ENCODE measurements around the gene GSTA1.
"Not testable (repeated sequence)": the region's sequence is repeated elsewhere in the genome, so short reads cannot be mapped to it uniquely, and the experiment has no call there.

GSTA1 gene

DNA sequence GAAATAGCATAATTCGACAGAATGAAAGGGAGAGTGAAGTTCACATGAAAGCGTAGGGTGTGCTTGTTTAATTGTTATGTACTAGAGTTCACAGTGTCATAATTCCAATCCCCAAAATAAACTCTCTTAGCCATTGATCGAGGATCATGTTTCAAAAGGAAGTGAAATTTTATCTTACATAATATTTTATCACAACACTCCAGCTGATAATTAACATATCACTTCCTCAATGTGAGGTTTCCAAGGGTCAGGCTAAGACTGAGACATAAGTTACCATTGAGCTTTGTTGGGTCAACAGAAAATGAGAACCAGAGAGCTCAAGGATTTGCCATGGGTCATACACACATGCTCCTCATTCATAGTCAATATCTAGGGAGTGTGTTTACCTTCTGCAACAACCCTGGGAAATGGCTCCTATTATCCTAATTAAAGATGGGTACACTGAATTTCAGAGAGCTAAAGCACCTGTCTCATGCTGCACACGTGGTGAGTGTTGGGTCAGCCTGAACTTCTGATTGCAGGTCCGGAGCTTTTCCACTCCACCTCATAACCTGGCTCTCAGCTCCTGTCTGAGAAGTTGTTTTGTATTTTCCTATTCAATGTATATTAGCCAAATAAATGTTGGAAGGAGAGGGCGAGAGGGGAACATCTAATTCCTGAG, 43.4 kb downstream of the GSTA1 start:
- no peaks in the 10 kb centered on the region for H3K36me3 ChIP-seq (ENCODE audit: insufficient read depth, low read length)
- no peak for DNase-seq (ENCODE audit: low read depth, low spot score)

DNA sequence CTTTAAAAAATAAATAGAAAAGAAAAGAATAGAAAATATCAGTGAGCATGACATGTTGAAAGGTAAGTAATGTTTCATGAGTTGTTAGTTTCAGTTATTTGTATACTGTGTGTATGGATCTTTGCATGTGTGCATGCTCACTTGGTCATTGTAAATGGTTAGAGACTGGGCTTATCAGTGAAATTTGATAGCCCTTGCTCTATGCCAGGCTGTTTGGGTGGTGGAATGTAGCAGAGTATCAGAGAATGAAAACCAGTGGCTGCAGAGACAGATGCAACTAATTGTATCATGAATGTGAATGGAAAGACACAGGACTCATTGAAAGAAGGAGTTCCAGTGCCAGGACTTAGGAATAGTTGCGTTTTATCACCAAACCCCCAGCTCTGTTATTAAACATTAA, 44.5 kb downstream of the GSTA1 start:
- H3K4me3 ChIP-seq, result no peak overlapping the region
- TF ChIP-seq POLR2AphosphoS5 (IDR thresholded peaks at IDR 0.05; ENCODE audit: borderline replicate concordance, low read depth, low read length) (no peak), FOXP2 (optimal IDR thresholded peaks at IDR 0.05; ENCODE audit: control extremely low read depth, extremely low read length, insufficient read depth) (no peak), EZH2 (IDR thresholded peaks at IDR 0.05) (no peak)
- no peak overlapping the region for H3K9ac ChIP-seq (ENCODE audit: insufficient read length)
- DNase-seq (ENCODE audit: low read depth, low spot score), result no peak
- H3K9me3 ChIP-seq (ENCODE audit: low read depth, low read length), result no peaks in the 10 kb centered on the region
- no peak overlapping the region for H3K27ac ChIP-seq
- H3K36me3 ChIP-seq (ENCODE audit: insufficient read depth, low read length), result no peaks in the 10 kb centered on the region

More for the DNA sequence above, 43.4 kb downstream of the GSTA1 start:
- H3K27ac ChIP-seq, result no peak overlapping the region
- no peak overlapping the region for H3K4me3 ChIP-seq
- no peak for TF ChIP-seq EZH2 (IDR thresholded peaks at IDR 0.05)
- TF ChIP-seq POLR2AphosphoS5 (IDR thresholded peaks at IDR 0.05; ENCODE audit: borderline replicate concordance, low read depth, low read length), result no peak
- TF ChIP-seq FOXP2 (optimal IDR thresholded peaks at IDR 0.05; ENCODE audit: control extremely low read depth, extremely low read length, insufficient read depth), result no peak
- no peak overlapping the region for H3K9ac ChIP-seq (ENCODE audit: insufficient read length)
- H3K9me3 ChIP-seq (ENCODE audit: low read depth, low read length), result no peaks in the 10 kb centered on the region

- not testable (repeated sequence) for H3K27ac ChIP-seq; H3K9me3 ChIP-seq (ENCODE audit: low read depth, low read length); H3K9ac ChIP-seq (ENCODE audit: insufficient read length); H3K4me3 ChIP-seq; H3K36me3 ChIP-seq (ENCODE audit: insufficient read depth, low read length); DNase-seq (ENCODE audit: low read depth, low spot score)
These were observed 45.8 kb downstream of the GSTA1 start for GRCh38 chr6:52757651-52758338.

DNA sequence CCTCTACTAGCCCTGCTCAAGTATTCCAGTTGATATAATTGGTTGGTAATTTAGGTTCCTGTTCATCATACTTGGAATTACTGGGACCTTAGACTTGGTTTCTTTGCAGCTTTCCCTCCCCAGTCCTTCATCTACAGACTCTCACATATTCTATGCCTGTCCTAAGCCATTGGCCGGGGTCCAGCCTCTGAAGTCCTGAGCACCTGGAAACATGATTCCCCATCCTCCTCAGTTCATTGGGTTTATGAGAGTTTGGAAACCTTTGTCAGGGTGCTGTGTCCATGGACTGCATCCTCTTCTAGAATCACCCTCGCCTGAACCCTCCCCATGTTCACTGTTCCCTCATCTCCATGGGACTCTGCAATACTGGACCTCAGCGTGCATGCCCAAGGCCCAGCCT, 49.2 kb downstream of the GSTA1 start:
- no peaks in the 10 kb centered on the region for H3K36me3 ChIP-seq (ENCODE audit: insufficient read depth, low read length)
- no peak overlapping the region for H3K9ac ChIP-seq (ENCODE audit: insufficient read length)
- no peaks in the 10 kb centered on the region for H3K9me3 ChIP-seq (ENCODE audit: low read depth, low read length)
- no peak for DNase-seq (ENCODE audit: low read depth, low spot score)
- TF ChIP-seq POLR2AphosphoS5 (IDR thresholded peaks at IDR 0.05; ENCODE audit: borderline replicate concordance, low read depth, low read length) (no peak), FOXP2 (optimal IDR thresholded peaks at IDR 0.05; ENCODE audit: control extremely low read depth, extremely low read length, insufficient read depth) (no peak), EZH2 (IDR thresholded peaks at IDR 0.05) (no peak)
- H3K27ac ChIP-seq, result no peak overlapping the region
- H3K4me3 ChIP-seq, result no peak overlapping the region

DNA sequence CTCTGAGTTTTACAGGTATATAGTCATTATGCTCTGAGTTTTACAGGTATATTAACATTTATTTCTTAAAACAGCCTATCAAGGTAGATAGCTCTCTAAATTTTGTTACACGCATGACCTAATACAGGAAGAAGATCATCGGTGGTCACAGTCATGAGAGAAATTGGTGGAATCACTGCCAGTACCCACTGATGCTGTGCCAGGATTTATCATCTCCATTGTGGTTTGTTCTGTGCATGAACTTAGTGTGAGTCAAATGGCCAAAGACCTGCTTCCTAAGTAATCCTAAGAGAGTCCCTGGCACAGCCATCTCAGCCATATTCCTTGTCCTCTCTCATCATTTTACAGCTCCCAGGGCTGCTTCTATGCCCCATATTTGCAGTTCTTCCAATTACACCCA, 50.5 kb downstream of the GSTA1 start:
- H3K27ac ChIP-seq; H3K36me3 ChIP-seq (ENCODE audit: insufficient read depth, low read length); H3K9me3 ChIP-seq (ENCODE audit: low read depth, low read length); H3K9ac ChIP-seq (ENCODE audit: insufficient read length); DNase-seq (ENCODE audit: low read depth, low spot score); H3K4me3 ChIP-seq: not testable (repeated sequence)

DNA sequence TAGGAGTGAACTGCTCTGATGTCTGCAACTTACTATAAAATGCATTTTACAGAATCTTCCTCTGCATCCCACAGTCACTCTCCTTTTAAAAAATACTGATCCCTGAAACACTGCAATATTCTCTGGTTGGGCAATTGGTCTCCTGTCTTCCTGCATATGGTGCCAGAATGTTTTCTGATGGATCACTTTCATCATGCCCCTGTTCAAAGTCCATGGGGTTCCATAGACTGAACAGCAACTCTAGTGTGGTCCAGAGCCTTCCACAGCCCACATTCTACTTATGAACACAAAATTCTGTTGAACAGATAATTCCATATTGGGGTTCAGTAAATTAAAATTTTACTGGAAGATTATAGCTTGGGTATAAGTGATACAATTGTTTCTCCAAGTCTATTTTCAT, 51.3 kb downstream of the GSTA1 start:
- TF ChIP-seq POLR2AphosphoS5 (IDR thresholded peaks at IDR 0.05; ENCODE audit: borderline replicate concordance, low read depth, low read length), result no peak
- no peak for TF ChIP-seq FOXP2 (optimal IDR thresholded peaks at IDR 0.05; ENCODE audit: control extremely low read depth, extremely low read length, insufficient read depth)
- no peak for TF ChIP-seq EZH2 (IDR thresholded peaks at IDR 0.05)
- no peak for DNase-seq (ENCODE audit: low read depth, low spot score)
- Histone ChIP-seq H3K36me3 (ENCODE audit: insufficient read depth, low read length) (no peaks in the 10 kb centered on the region), H3K9ac (ENCODE audit: insufficient read length) (no peak overlapping the region), H3K4me3 (no peak overlapping the region), H3K9me3 (ENCODE audit: low read depth, low read length) (no peaks in the 10 kb centered on the region), H3K27ac (no peak overlapping the region)

- H3K9ac ChIP-seq (ENCODE audit: insufficient read length), result no peak overlapping the region
- TF ChIP-seq EZH2 (IDR thresholded peaks at IDR 0.05) (no peak), FOXP2 (optimal IDR thresholded peaks at IDR 0.05; ENCODE audit: control extremely low read depth, extremely low read length, insufficient read depth) (no peak), POLR2AphosphoS5 (IDR thresholded peaks at IDR 0.05; ENCODE audit: borderline replicate concordance, low read depth, low read length) (no peak)
- H3K27ac ChIP-seq, result no peak overlapping the region
- DNase-seq (ENCODE audit: low read depth, low spot score), result no peak
- no peaks in the 10 kb centered on the region for H3K36me3 ChIP-seq (ENCODE audit: insufficient read depth, low read length)
- H3K4me3 ChIP-seq, result no peak overlapping the region
- no peaks in the 10 kb centered on the region for H3K9me3 ChIP-seq (ENCODE audit: low read depth, low read length)
These were observed 54.0 kb downstream of the GSTA1 start for GRCh38 chr6:52749556-52750152.

DNA sequence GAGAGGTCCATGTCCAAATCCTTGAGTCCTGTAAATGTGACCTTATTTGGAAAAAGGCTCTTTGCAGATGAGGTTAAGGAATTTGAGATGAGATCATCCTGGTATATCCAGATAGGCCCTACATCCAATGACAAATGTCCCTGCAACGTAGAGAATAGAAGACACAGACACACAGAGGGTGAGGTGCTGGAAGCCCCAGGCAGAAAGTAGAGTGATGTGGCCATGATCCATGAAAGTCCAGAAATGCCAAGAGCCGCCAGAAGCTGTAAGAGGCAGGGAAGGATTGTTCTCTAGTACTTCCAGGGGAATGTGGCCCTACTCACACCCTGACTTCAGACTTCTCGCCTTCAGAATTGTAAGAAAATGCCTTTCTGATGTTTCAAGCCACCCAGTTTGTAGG, 56.3 kb downstream of the GSTA1 start:
- H3K9ac ChIP-seq (ENCODE audit: insufficient read length); H3K4me3 ChIP-seq; H3K9me3 ChIP-seq (ENCODE audit: low read depth, low read length); DNase-seq (ENCODE audit: low read depth, low spot score); H3K36me3 ChIP-seq (ENCODE audit: insufficient read depth, low read length); H3K27ac ChIP-seq: not testable (repeated sequence)

GRCh38 chr6:52746213-52746612, 57.4 kb downstream of the GSTA1 start:
- TF ChIP-seq EZH2 (IDR thresholded peaks at IDR 0.05) (no peak), POLR2AphosphoS5 (IDR thresholded peaks at IDR 0.05; ENCODE audit: borderline replicate concordance, low read depth, low read length) (no peak), FOXP2 (optimal IDR thresholded peaks at IDR 0.05; ENCODE audit: control extremely low read depth, extremely low read length, insufficient read depth) (no peak)
- no peak overlapping the region for H3K4me3 ChIP-seq
- H3K36me3 ChIP-seq (ENCODE audit: insufficient read depth, low read length), result no peaks in the 10 kb centered on the region
- H3K27ac ChIP-seq, result no peak overlapping the region
- no peak overlapping the region for H3K9ac ChIP-seq (ENCODE audit: insufficient read length)
- no peak for DNase-seq (ENCODE audit: low read depth, low spot score)
- no peaks in the 10 kb centered on the region for H3K9me3 ChIP-seq (ENCODE audit: low read depth, low read length)
